ENCODE data around the gene MICAL3. TPM values are rescaled to one million over a fixed set of nuclear protein-coding genes. Genes with fewer than 3 reads are reported as not detected.

Gene MICAL3
- total and polyA plus RNA-seq, 9 of the 15 experiments (the other 6 are each of a cell fraction or from before 2014, with no cell fraction given) = 0.53 to 32.1 (median 12.3) TPM

- intact Hi-C loops (cut with micrococcal nuclease) (no loop called here), in situ Hi-C loops (cut with MboI) (no loop called here)
- peaks cover 12 to 24% of the 10 kb centered on the region in 2 experiments; a peak in 4 of 5 replicates for H3K4me1 ChIP-seq (replicated peaks in 1 of 2; ENCODE audit: control insufficient read depth in 2 of 2, insufficient read depth in 2 of 2, low read length in 2 of 2)
These were observed 25.4 kb downstream of the MICAL3 start for GRCh38 chr22:17998913-17999312.

More at GRCh38 chr22:17998913-17999312, 25.4 kb downstream of the MICAL3 start:
- FAIRE-seq (no peak), ATAC-seq (no peak), DNase-seq (ENCODE audit: extremely low read depth in 1 of 4, low spot score in 3 of 4) (no peak)
- 93% methylated on average over 6 of the region's 6 CpGs for WGBS (ENCODE audit: insufficient coverage, low coverage, missing lambda C conversion rate)
- BruUV-seq (replicated peaks) = no TSS peak
- H3K4me3 ChIP-seq = no peak overlapping the region
- ChIA-PET POLR2A (interaction anchor here (0.7 to 1.1 kb wide), 4 partner anchors 8 to 108 kb away, joined by 3 to 5 read pairs (median 3); no protein-coding TSS in a partner anchor), CTCF (ENCODE audit: low intra/inter-chr PET ratio) (no interaction called here)
- H3K9me3 ChIP-seq (replicated peaks; ENCODE audit: control insufficient read depth, insufficient read depth, low read depth, low read length) = no peaks in the 10 kb centered on the region
- no peak overlapping the region for H3K4me2 ChIP-seq (ENCODE audit: insufficient read depth, low read length)
- H3K27me3 ChIP-seq (ENCODE audit: control insufficient read depth in 2 of 2, insufficient read depth in 2 of 2, low read length in 2 of 2) = no peaks in the 10 kb centered on the region
- no peak overlapping the region for H3K9ac ChIP-seq (ENCODE audit: insufficient read depth in 1 of 2, low read depth in 2 of 2, low read length in 2 of 2)
- H3K27ac ChIP-seq (ENCODE audit: extremely low read depth, low read depth, low read length) = no peak overlapping the region
- H3K36me3 ChIP-seq (ENCODE audit: control insufficient read depth, insufficient read depth, low read length) = 0 out of 3 replicates have a peak, but pooled peaks cover 3% of the 10 kb centered on the region
- H3K79me2 ChIP-seq (ENCODE audit: control insufficient read depth, insufficient read depth, low read length) = peaks cover 35% of the 10 kb centered on the region
- TF ChIP-seq MEIS2 (IDR thresholded peaks at IDR 0.05; ENCODE audit: partially characterized antibody) = no peak
- TF ChIP-seq E2F3 (CRISPR knock-in tag; IDR thresholded peaks at IDR 0.05) = no peak
- TF ChIP-seq ETV1 (tag; conservative IDR thresholded peaks at IDR 0.05; ENCODE audit: low read depth) = no peak
- TF ChIP-seq ZFX (CRISPR knock-in tag; IDR thresholded peaks at IDR 0.05) = no peak
- TF ChIP-seq ZNF785 (CRISPR knock-in tag; IDR thresholded peaks at IDR 0.05) = no peak
- no peak for TF ChIP-seq PML (IDR thresholded peaks at IDR 0.05; ENCODE audit: low read length)
- no peak for TF ChIP-seq HEY1 (CRISPR knock-in tag; IDR thresholded peaks at IDR 0.05; ENCODE audit: borderline replicate concordance)
- TF ChIP-seq ZNF184 (CRISPR knock-in tag; IDR thresholded peaks at IDR 0.05) = no peak
- no peak for TF ChIP-seq ZZZ3 (IDR thresholded peaks at IDR 0.05)
- TF ChIP-seq ZBED1 (IDR thresholded peaks at IDR 0.05) = no peak
- no peak for TF ChIP-seq ZC3H8 (IDR thresholded peaks at IDR 0.05)
- TF ChIP-seq MEF2A (IDR thresholded peaks at IDR 0.05; ENCODE audit: control insufficient read depth, low read depth, low read length) = no peak
- TF ChIP-seq ZBTB34 (CRISPR knock-in tag; IDR thresholded peaks at IDR 0.05) = no peak
- TF ChIP-seq ARHGAP35 (IDR thresholded peaks at IDR 0.05; ENCODE audit: partially characterized antibody) = no peak
- peaks cover 27% of the 10 kb centered on the region; the same call in 1 of the 2 replicates for H4K20me1 ChIP-seq (replicated peaks; ENCODE audit: control insufficient read depth, insufficient read depth, low read length)
- no peak overlapping the region for H2AFZ ChIP-seq (ENCODE audit: low read depth, low read length)
- H3K9me1 ChIP-seq (ENCODE audit: control insufficient read depth, insufficient read depth, low read length) = no peaks in the 10 kb centered on the region

Measured in K562 (cell line).